CD14-positive monocyte (primary cell): Measurements from ENCODE around the gene MOGAT3. TPM values are rescaled to one million over a fixed set of nuclear protein-coding genes. Genes with fewer than 3 reads are reported as not detected.

Experiments used
- DNase-seq, 3 donors: peaks; one replicate each; pipeline ENCODE4 v3.0.0-alpha.2; 2011 to 2022
- H2AFZ ChIP-seq: 2 replicates; pipeline ENCODE4 v1.6.0; 2012; ENCODE audit warnings: mild to moderate bottlenecking, low read depth, low read length, inconsistent platforms; ENCODE audit not compliant: insufficient read depth, poor library complexity, severe bottlenecking
- H3K27ac ChIP-seq, 2 donors: 1 replicate in 1 of 2; 2 replicates in 1 of 2; pipeline ENCODE4 v1.5.1; 2012 to 2013; ENCODE audit warnings: low read length in 2 of 2, control low read depth in 1 of 2, inconsistent platforms in 1 of 2, low read depth in 1 of 2, mild to moderate bottlenecking in 1 of 2
- H3K27me3 ChIP-seq, 2 donors: one replicate each; pipeline versions ENCODE4 v1.6.0 to v1.6.1; 2011 to 2013; ENCODE audit warnings: low read length in 2 of 2; ENCODE audit not compliant: control insufficient read depth in 2 of 2, insufficient read depth in 2 of 2
- H3K36me3 ChIP-seq, 2 donors: replicated peaks in 1 of 2; 1 replicate in 1 of 2; 2 replicates in 1 of 2; pipeline versions ENCODE4 v1.5.1 to v1.6.1; 2012 to 2013; ENCODE audit warnings: low read length in 2 of 2, control low read depth in 1 of 2, inconsistent platforms in 1 of 2, mild to moderate bottlenecking in 1 of 2; ENCODE audit not compliant: insufficient read depth in 2 of 2, control insufficient read depth in 1 of 2
- H3K4me1 ChIP-seq, 2 donors: 1 replicate in 1 of 2; 2 replicates in 1 of 2; pipeline versions ENCODE4 v1.5.1 to v1.6.1; 2012 to 2013; ENCODE audit warnings: low read length in 2 of 2, control low read depth in 1 of 2, inconsistent platforms in 1 of 2, mild to moderate bottlenecking in 1 of 2, moderate library complexity in 1 of 2; ENCODE audit not compliant: insufficient read depth in 2 of 2, control insufficient read depth in 1 of 2
- H3K4me2 ChIP-seq: replicated peaks from 2 replicates; pipeline ENCODE3; 2012; ENCODE audit warnings: low read length, moderate library complexity, mild to moderate bottlenecking; ENCODE audit not compliant: poor library complexity, severe bottlenecking; ENCODE audit errors: extremely low read depth
- H3K4me3 ChIP-seq, 3 experiments: fragments of 200-600 bp in 1 of 3; sonication (generic) in 1 of 3; replicated peaks in 1 of 3; 1 replicate in 2 of 3; 2 replicates in 1 of 3; pipeline ENCODE4 v1.5.1; 2011 to 2013; ENCODE audit warnings: low read length in 3 of 3, mild to moderate bottlenecking in 3 of 3, control low read depth in 2 of 3, low read depth in 2 of 3, inconsistent platforms in 1 of 3, moderate library complexity in 1 of 3
- H3K79me2 ChIP-seq: 2 replicates; pipeline ENCODE4 v1.6.0; 2012; ENCODE audit warnings: mild to moderate bottlenecking, control low read depth, inconsistent platforms, low read length, moderate library complexity; ENCODE audit not compliant: insufficient read depth
- H3K9ac ChIP-seq: 2 replicates; pipeline ENCODE4 v1.6.0; 2017; ENCODE audit warnings: low read length, mild to moderate bottlenecking; ENCODE audit not compliant: insufficient read depth, poor library complexity, severe bottlenecking
- H3K9me3 ChIP-seq, 2 donors: replicated peaks in 1 of 2; 1 replicate in 1 of 2; 2 replicates in 1 of 2; pipeline versions ENCODE4 v1.5.1 to v1.6.1; 2012 to 2013; ENCODE audit warnings: low read length in 2 of 2, control low read depth in 1 of 2; ENCODE audit not compliant: control insufficient read depth in 1 of 2, insufficient read depth in 1 of 2
- H4K20me1 ChIP-seq: 2 replicates; pipeline ENCODE4 v1.6.0; 2012; ENCODE audit warnings: mild to moderate bottlenecking, low read length, control low read depth, moderate library complexity; ENCODE audit not compliant: insufficient read depth
- H3K27ac Mint-ChIP-seq, 7 donors: one replicate each; pipeline ENCODE4 v1.8.0; 2020; ENCODE audit warnings: mild to moderate bottlenecking in 7 of 7, mixed read lengths in 7 of 7, moderate library complexity in 6 of 7, inconsistent platforms in 2 of 7
- H3K27me3 Mint-ChIP-seq, 3 donors: one replicate each; pipeline ENCODE4 v1.8.0; 2021 to 2022; ENCODE audit warnings: low read depth in 3 of 3, mild to moderate bottlenecking in 3 of 3, mixed read lengths in 3 of 3, moderate library complexity in 3 of 3, inconsistent platforms in 1 of 3
- H3K36me3 Mint-ChIP-seq, 2 donors: one replicate each; pipeline ENCODE4 v1.8.0; 2020; ENCODE audit warnings: mixed read lengths in 2 of 2, inconsistent platforms in 1 of 2, mild to moderate bottlenecking in 1 of 2
- H3K4me1 Mint-ChIP-seq: one replicate; pipeline ENCODE4 v1.8.0; 2020; ENCODE audit warnings: mild to moderate bottlenecking, mixed read lengths
- H3K4me3 Mint-ChIP-seq, 2 donors: one replicate each; pipeline ENCODE4 v1.8.0; 2020; ENCODE audit warnings: mild to moderate bottlenecking in 2 of 2, mixed read lengths in 2 of 2, moderate library complexity in 1 of 2
- H3K9me3 Mint-ChIP-seq, 7 donors: one replicate each; pipeline ENCODE4 v1.8.0; 2020 to 2022; ENCODE audit warnings: mixed read lengths in 7 of 7, mild to moderate bottlenecking in 6 of 7, moderate library complexity in 6 of 7, inconsistent platforms in 2 of 7
- WGBS: methylation state at CpG from one replicate; pipeline ENCODE4 v1.1.5; 2013; ENCODE audit warnings: missing lambda C conversion rate; ENCODE audit not compliant: insufficient coverage; 5-methylcytosine and 5-hydroxymethylcytosine counted together
- intact Hi-C, 2 donors: fragments of 100-400 bp; cut with micrococcal nuclease; formaldehyde crosslinking; loops; one replicate each; pipeline versions ENCODE4 v1.15.0 to v1.15.1; 2023
- polyA plus RNA-seq, 3 donors: library from polyadenylated mRNA; depleted of rRNA in 1 of 3; unstranded in 2 of 3; stranded (reverse) in 1 of 3; fragments of 300-500 nt in 2 of 3; fragments of >200 nt in 1 of 3; fragmentation: Illumina TruSeq in 2 of 3; gene quantifications; 1 replicate in 2 of 3; 2 replicates in 1 of 3; pipeline ENCODE4 v1.2.3, GENCODE V29; 2012 to 2021
- TF ChIP-seq, protein P1 (sequence below): fragments of 200-600 bp; IDR thresholded peaks from one replicate; pipeline ENCODE4 v1.8.0; 2022; ENCODE audit warnings: antibody characterized with exemption, mild to moderate bottlenecking

MOGAT3 gene
- polyA plus RNA-seq, 3 donors = not detected

DNA sequence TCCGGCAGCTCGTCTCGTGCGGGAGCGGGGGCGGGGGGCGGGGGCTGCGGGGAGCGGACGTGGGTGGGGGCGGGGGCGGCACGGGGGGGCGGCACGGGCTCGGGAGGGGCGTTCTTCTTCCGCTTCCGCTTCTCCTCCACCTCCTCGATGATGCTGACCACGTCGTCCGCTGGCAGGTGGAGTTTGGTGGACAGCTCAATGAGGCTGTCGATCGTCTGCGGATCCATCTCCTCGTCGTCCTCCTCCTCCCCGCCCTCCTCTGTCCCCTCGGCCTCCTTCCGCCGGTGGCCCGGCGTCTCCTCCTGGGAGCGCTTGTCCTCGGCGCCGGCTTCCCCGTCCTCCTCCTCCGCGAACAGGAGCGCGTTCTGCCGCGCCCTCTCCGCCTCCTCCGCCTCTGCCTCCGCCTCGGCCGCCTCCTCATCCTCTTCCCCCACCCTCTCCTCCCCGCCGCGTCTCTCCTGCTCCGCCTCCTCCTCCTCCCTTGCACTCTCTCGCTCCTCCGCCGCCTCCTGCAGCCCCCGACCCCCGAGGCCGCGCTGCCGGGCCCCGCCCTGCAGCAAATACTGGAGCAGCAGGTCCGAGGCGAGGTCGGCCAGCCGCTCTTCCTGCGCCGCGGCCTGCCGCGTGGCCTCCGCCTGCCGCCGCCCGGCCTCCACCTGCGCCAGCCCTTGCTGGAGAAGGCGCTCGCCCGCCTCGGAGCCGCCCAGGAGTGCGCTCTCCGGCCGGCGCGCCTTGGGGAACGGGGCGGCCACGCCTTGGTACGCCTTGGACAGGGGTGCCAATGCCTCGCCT lies 37.4 kb downstream of the MOGAT3 start:
- H2AFZ ChIP-seq = peak overlapping the region; percentile 23
- H3K9ac ChIP-seq = no peak overlapping the region
- intact Hi-C loops = no loop called here
- peaks cover 14 to 30% of the 10 kb centered on the region in 2 donors for H3K4me1 ChIP-seq
- peaks cover 14% of the 10 kb centered on the region for H4K20me1 ChIP-seq
- WGBS = under 1% methylated on average over 68 of the region's 92 CpGs
- peaks cover 27% of the 10 kb centered on the region for H3K4me1 Mint-ChIP-seq
- peaks cover 31 to 40% of the 10 kb centered on the region in 2 donors for H3K36me3 Mint-ChIP-seq
- no peak overlapping the region for H3K27ac Mint-ChIP-seq
- H3K4me2 ChIP-seq = peak overlapping the region; percentile 58
- H3K27ac ChIP-seq = no peak overlapping the region
- no peaks in the 10 kb centered on the region for H3K79me2 ChIP-seq
- H3K9me3 Mint-ChIP-seq = peaks cover 2 to 32% (median 13%) of the 10 kb centered on the region in 7 donors
- H3K9me3 ChIP-seq = peaks cover 6 to 18% of the 10 kb centered on the region in 2 donors
- peak overlapping the region in 1 of 3 experiments; percentile 56 for H3K4me3 ChIP-seq
- H3K27me3 Mint-ChIP-seq = peaks cover 64 to 73% (median 73%) of the 10 kb centered on the region in 3 donors
- DNase-seq = no peak
- peak overlapping the region; percentile 69 to 85 for H3K4me3 Mint-ChIP-seq
- TF ChIP-seq, protein P1, sequence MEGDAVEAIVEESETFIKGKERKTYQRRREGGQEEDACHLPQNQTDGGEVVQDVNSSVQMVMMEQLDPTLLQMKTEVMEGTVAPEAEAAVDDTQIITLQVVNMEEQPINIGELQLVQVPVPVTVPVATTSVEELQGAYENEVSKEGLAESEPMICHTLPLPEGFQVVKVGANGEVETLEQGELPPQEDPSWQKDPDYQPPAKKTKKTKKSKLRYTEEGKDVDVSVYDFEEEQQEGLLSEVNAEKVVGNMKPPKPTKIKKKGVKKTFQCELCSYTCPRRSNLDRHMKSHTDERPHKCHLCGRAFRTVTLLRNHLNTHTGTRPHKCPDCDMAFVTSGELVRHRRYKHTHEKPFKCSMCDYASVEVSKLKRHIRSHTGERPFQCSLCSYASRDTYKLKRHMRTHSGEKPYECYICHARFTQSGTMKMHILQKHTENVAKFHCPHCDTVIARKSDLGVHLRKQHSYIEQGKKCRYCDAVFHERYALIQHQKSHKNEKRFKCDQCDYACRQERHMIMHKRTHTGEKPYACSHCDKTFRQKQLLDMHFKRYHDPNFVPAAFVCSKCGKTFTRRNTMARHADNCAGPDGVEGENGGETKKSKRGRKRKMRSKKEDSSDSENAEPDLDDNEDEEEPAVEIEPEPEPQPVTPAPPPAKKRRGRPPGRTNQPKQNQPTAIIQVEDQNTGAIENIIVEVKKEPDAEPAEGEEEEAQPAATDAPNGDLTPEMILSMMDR = no peak
- H3K36me3 ChIP-seq = peaks cover 7 to 17% of the 10 kb centered on the region in 2 donors
- H3K27me3 ChIP-seq = peaks cover 43 to 64% of the 10 kb centered on the region in 2 donors

DNA sequence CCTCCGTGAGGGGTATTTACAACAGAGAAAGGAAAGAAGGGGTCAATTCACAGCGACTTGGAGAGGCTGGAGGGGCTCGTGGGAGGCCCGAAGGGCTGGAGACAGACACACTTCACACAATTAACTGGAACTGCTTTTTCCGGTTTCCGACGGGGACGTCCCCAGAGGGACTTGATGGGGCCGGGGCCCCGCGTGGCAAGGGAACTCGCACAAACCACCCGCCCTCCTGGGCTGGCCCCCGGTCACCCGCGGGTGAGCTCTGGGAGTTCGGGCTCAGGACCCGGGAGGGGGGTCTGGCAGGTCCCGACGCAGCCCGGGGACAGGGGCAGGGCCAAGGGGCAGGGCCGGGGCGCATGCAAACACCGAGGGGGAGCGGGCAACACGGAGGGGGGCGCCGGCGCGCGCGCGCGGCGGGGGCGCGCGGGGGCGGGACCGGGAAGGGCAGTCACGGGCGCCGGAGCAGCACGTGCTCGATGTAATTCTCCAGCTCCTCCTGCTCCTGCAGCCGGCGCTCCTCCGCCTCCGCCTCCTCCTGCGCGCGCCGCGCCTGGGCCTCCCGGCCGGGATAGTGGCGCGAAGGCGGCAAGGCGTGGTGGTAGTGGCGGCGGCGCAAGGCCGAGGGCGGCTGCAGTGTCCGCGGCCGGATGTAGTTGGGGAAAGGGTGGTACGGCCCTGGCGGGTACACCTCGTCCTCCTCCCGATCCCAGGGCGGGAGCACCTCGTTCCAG lies 38.1 kb downstream of the MOGAT3 start:
- no peaks in the 10 kb centered on the region for H3K79me2 ChIP-seq
- intact Hi-C loops = no loop called here
- H3K36me3 Mint-ChIP-seq = peaks cover 32 to 45% of the 10 kb centered on the region in 2 donors
- peaks cover 14% of the 10 kb centered on the region for H4K20me1 ChIP-seq
- peak overlapping the region; percentile 52 for H3K4me2 ChIP-seq
- peaks cover 7 to 17% of the 10 kb centered on the region in 2 donors for H3K36me3 ChIP-seq
- H3K4me1 ChIP-seq = peaks cover 14 to 30% of the 10 kb centered on the region in 2 donors
- H3K27ac ChIP-seq = no peak overlapping the region
- TF ChIP-seq, protein P1 = no peak
- H3K27me3 ChIP-seq = peaks cover 35 to 57% of the 10 kb centered on the region in 2 donors
- peaks cover 24% of the 10 kb centered on the region for H3K4me1 Mint-ChIP-seq
- no peak overlapping the region for H2AFZ ChIP-seq
- peak overlapping the region; percentile 69 to 86 for H3K4me3 Mint-ChIP-seq
- peak overlapping the region in 1 of 3 experiments; percentile 56 for H3K4me3 ChIP-seq
- no peak for DNase-seq
- H3K27ac Mint-ChIP-seq = no peak overlapping the region
- H3K27me3 Mint-ChIP-seq = peaks cover 57 to 65% (median 65%) of the 10 kb centered on the region in 3 donors
- H3K9me3 ChIP-seq = peaks cover 6 to 18% of the 10 kb centered on the region in 2 donors
- H3K9me3 Mint-ChIP-seq = peaks cover 2 to 30% (median 13%) of the 10 kb centered on the region in 7 donors
- no peak overlapping the region for H3K9ac ChIP-seq
- WGBS = under 1% methylated on average over 56 of the region's 74 CpGs
